ENCODE results near the gene KCNMA1.

DNA sequence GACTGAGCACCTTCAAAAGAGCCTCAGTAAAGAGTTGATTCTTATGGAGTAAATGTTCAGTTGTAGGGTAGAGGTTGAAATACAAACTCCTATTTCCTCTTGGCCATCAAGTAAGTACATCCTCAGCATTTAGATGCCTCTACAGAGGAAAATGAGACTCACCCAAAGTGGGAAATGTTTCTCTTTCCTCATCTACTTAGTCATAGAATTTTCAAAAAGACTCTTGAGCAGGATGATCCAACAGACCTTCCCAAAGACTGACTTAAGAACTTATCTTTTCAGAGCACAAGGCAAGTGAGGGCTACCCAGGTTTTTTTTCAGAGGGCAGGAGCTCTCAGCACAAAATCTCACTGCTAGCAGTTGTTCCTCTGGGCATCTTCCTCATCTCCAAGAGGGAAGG is 449.1 kb downstream of the KCNMA1 start:
- TF ChIP-seq, protein P1, sequence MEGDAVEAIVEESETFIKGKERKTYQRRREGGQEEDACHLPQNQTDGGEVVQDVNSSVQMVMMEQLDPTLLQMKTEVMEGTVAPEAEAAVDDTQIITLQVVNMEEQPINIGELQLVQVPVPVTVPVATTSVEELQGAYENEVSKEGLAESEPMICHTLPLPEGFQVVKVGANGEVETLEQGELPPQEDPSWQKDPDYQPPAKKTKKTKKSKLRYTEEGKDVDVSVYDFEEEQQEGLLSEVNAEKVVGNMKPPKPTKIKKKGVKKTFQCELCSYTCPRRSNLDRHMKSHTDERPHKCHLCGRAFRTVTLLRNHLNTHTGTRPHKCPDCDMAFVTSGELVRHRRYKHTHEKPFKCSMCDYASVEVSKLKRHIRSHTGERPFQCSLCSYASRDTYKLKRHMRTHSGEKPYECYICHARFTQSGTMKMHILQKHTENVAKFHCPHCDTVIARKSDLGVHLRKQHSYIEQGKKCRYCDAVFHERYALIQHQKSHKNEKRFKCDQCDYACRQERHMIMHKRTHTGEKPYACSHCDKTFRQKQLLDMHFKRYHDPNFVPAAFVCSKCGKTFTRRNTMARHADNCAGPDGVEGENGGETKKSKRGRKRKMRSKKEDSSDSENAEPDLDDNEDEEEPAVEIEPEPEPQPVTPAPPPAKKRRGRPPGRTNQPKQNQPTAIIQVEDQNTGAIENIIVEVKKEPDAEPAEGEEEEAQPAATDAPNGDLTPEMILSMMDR (IDR thresholded peaks at IDR 0.05), result no peak
- TF ChIP-seq POLR2AphosphoS5 (IDR thresholded peaks at IDR 0.05) (no peak), EP300 (IDR thresholded peaks at IDR 0.05) (no peak), POLR2A (IDR thresholded peaks at IDR 0.05) (no peak)
